Karpas-422 (cell line): ENCODE data around the gene FBXO33. TPM values are rescaled to one million over a fixed set of nuclear protein-coding genes. Genes with fewer than 3 reads are reported as not detected.

Experiments used
- DNase-seq: peaks from one replicate; pipeline ENCODE4 v3.0.0-alpha.2; 2015
- H2AFZ ChIP-seq: fragments of 200-600 bp; sonication (generic); 2 replicates; pipeline ENCODE4 v1.6.1; 2014; ENCODE audit warnings: antibody characterized with exemption, low read length, mixed read lengths
- H3K27ac ChIP-seq: fragments of 200-600 bp; sonication (generic); 2 replicates; pipeline ENCODE4 v1.5.1; 2014; ENCODE audit warnings: mild to moderate bottlenecking, low read length, moderate library complexity
- H3K27me3 ChIP-seq: fragments of 200-600 bp; sonication (generic); 2 replicates; pipeline ENCODE4 v1.6.1; 2014; ENCODE audit warnings: low read length, mixed read lengths
- H3K36me3 ChIP-seq: fragments of 200-600 bp; sonication (generic); 2 replicates; pipeline ENCODE4 v1.6.1; 2014; ENCODE audit warnings: low read length, mixed read lengths; ENCODE audit not compliant: insufficient read depth
- H3K4me1 ChIP-seq: fragments of 200-600 bp; sonication (generic); 2 replicates; pipeline ENCODE4 v1.6.1; 2014; ENCODE audit warnings: mild to moderate bottlenecking, low read length, mixed read lengths
- H3K4me2 ChIP-seq: fragments of 200-600 bp; sonication (generic); 2 replicates; pipeline ENCODE4 v1.6.1; 2014; ENCODE audit warnings: low read length, low read depth, mild to moderate bottlenecking; ENCODE audit not compliant: poor library complexity, severe bottlenecking
- H3K4me3 ChIP-seq: fragments of 200-600 bp; sonication (generic); 2 replicates; pipeline ENCODE4 v1.5.1; 2014; ENCODE audit warnings: mild to moderate bottlenecking, antibody characterized with exemption, low read length, mixed read lengths
- H3K79me2 ChIP-seq: fragments of 200-600 bp; sonication (generic); 2 replicates; pipeline ENCODE4 v1.6.1; 2014; ENCODE audit warnings: mild to moderate bottlenecking, low read length, mixed read lengths
- H3K9ac ChIP-seq: fragments of 200-600 bp; sonication (generic); 2 replicates; pipeline ENCODE4 v1.6.0; 2014; ENCODE audit warnings: low read length
- H3K9me2 ChIP-seq: fragments of 200-600 bp; sonication (generic), shearing (Covaris generic); replicated peaks from 2 replicates; pipeline ENCODE4 v1.6.0; 2014; ENCODE audit warnings: mild to moderate bottlenecking, low read length, moderate library complexity; ENCODE audit not compliant: insufficient read depth
- H3K9me3 ChIP-seq: fragments of 300-700, 200-600 bp; sonication (generic); 2 replicates; pipeline ENCODE4 v1.6.1; 2014; ENCODE audit warnings: low read length, mixed read lengths
- H4K20me1 ChIP-seq: fragments of 200-600 bp; sonication (generic); 2 replicates; pipeline ENCODE4 v1.6.1; 2014; ENCODE audit warnings: mild to moderate bottlenecking, antibody characterized with exemption, low read length, low read depth; ENCODE audit not compliant: insufficient read depth
- total RNA-seq: library from RNA; depleted of rRNA; stranded (reverse); fragments of >200 nt; shearing (Covaris generic); gene quantifications from 2 replicates; pipeline ENCODE4 v1.2.3, GENCODE V29; 2014; ENCODE audit warnings: low replicate concordance

FBXO33 gene
- total RNA-seq, 1 experiment from 2014 or later: 35.3 TPM

DNA sequence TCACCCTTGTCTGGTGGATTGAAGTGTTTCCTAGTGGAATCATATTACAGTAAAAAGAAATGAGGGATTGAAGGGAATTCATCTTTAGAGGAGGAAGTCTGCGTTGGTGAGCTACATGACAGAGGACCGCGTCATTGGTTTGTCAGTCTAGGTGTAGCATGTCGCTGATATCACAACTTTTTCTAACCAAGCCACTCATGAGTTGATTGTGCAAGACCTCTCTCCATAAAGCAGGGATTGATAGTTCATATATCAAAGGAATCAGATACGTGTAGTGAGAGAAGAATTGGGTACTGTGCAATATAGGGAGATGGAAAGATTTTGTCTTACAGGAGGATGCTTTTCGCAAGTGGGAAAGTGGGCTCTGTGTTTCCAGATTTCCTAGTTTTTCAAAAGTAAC, 3.0 kb upstream of the FBXO33 start:
- Histone ChIP-seq H3K27ac (no peak overlapping the region), H3K9ac (no peak overlapping the region), H4K20me1 (no peaks in the 10 kb centered on the region; the same call in 1 of the 2 replicates), H3K9me3 (no peaks in the 10 kb centered on the region), H3K36me3 (no peaks in the 10 kb centered on the region), H3K4me3 (no peak overlapping the region), H3K9me2 (no peaks in the 10 kb centered on the region), H3K4me2 (no peak overlapping the region), H3K79me2 (peaks cover 15% of the 10 kb centered on the region), H3K4me1 (peaks cover 18% of the 10 kb centered on the region), H2AFZ (no peak overlapping the region), H3K27me3 (no peaks in the 10 kb centered on the region)
- DNase-seq: no peak

DNA sequence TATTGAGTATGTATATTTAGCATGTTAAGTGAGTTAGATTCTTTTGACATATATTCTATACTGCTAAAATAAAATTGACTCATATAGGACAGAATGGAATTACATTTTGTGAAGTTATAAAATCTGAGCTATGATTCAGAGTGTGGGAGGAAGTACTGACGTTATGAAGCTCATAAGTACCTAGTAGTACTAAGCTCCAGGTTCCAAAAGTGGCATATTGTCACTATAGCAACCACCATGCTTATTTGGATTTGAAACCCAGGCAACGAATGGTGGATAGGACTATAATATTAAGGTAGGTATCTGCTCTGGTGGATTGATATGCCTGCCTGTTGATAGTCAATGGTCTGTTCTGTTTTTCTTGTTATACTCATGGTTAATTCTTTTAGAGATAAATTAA, 2.2 kb upstream of the FBXO33 start:
- no peaks in the 10 kb centered on the region; the same call in 1 of the 2 replicates for H4K20me1 ChIP-seq
- no peak overlapping the region for H3K27ac ChIP-seq
- peak overlapping the region; percentile 87 for H3K4me2 ChIP-seq
- peak overlapping the region; percentile 70; the same call in 1 of the 2 replicates for H3K4me3 ChIP-seq
- H3K4me1 ChIP-seq: peaks cover 27% of the 10 kb centered on the region
- no peak overlapping the region for H2AFZ ChIP-seq
- peaks cover 23% of the 10 kb centered on the region for H3K79me2 ChIP-seq
- H3K27me3 ChIP-seq: no peaks in the 10 kb centered on the region
- H3K9me2 ChIP-seq: no peaks in the 10 kb centered on the region
- no peaks in the 10 kb centered on the region for H3K36me3 ChIP-seq
- H3K9me3 ChIP-seq: no peaks in the 10 kb centered on the region
- peak; percentile 71 for DNase-seq
- H3K9ac ChIP-seq: no peak overlapping the region

DNA sequence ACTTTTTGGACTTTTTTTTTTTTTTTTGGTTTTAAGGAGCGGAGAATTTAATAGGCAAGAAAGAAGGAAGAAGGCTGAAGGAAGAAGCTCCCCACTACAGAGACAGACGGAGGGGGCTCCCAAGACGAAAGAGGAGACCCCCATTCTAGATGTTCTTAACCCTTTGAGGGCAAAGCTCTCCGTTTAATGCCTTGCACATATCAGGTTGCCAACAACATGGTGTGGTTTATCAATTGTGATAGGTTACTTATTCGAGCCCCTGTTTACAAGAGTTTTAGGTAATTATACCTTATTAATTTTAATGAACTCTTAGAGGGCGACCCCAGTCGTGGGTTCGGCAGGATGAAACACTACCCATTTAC, 1.2 kb upstream of the FBXO33 start:
- Histone ChIP-seq H2AFZ (peak overlapping the region; percentile 90), H3K9me3 (no peaks in the 10 kb centered on the region), H3K27ac (peak overlapping the region; percentile 81), H3K4me2 (peak overlapping the region; percentile 87), H3K9me2 (no peaks in the 10 kb centered on the region), H3K4me1 (peaks cover 36% of the 10 kb centered on the region), H4K20me1 (no peaks in the 10 kb centered on the region; the same call in 1 of the 2 replicates), H3K9ac (peak overlapping the region; percentile 79), H3K4me3 (peak overlapping the region; percentile 70), H3K36me3 (no peaks in the 10 kb centered on the region), H3K27me3 (no peaks in the 10 kb centered on the region), H3K79me2 (peaks cover 33% of the 10 kb centered on the region)
- no peak for DNase-seq

DNA sequence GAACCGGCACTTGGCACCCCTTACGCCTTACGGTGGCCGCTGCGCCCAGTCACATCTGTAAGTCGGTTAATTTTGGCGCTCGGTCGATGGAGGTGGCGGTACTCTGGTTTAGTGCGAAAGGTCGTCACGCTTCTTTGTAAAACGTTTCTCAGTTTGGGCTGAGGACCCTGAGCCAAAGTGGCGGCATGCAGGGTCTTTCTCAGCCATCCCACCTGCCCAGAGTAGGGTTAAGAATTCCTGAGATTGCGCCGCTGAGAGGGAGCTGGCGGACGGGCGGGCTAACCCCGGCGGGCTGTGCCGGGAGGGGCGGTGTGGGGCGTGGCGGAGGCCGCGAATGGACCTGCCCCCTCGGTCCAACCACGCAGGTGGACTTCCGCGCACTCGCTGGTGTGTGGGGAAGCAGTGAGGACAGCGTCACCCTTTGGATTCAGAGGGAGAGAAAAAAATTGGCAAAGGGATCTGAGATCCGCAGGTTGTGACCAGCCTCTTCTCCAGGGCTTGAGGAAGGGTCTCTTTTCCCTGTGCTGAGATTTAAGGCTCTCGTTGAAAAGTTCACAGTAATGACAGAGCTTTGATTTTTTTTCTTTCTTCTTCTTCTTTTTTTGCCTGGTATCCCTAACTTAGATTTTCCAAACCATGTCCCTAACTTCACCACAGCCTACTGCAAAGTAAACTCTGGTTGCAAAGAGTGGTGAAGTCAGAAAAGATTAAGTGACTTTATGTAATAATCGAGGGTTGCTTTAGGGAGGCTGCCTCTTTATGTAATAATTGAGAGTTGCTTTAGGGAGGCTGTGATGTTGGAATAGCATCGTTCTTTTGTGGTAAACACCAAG, 602 bp upstream of the FBXO33 start:
- peak overlapping the region; percentile 87 for H3K4me2 ChIP-seq
- H3K4me1 ChIP-seq: peaks cover 37% of the 10 kb centered on the region
- peak overlapping the region; percentile 81 for H3K27ac ChIP-seq
- H3K36me3 ChIP-seq: no peaks in the 10 kb centered on the region
- peak overlapping the region; percentile 90 for H2AFZ ChIP-seq
- no peaks in the 10 kb centered on the region for H3K27me3 ChIP-seq
- no peaks in the 10 kb centered on the region for H3K9me3 ChIP-seq
- H3K79me2 ChIP-seq: peaks cover 39% of the 10 kb centered on the region
- H3K4me3 ChIP-seq: peak overlapping the region; percentile 70
- peak; percentile 93 for DNase-seq
- H3K9me2 ChIP-seq: no peaks in the 10 kb centered on the region
- H4K20me1 ChIP-seq: no peaks in the 10 kb centered on the region; the same call in 1 of the 2 replicates
- peak overlapping the region; percentile 79 for H3K9ac ChIP-seq

DNA sequence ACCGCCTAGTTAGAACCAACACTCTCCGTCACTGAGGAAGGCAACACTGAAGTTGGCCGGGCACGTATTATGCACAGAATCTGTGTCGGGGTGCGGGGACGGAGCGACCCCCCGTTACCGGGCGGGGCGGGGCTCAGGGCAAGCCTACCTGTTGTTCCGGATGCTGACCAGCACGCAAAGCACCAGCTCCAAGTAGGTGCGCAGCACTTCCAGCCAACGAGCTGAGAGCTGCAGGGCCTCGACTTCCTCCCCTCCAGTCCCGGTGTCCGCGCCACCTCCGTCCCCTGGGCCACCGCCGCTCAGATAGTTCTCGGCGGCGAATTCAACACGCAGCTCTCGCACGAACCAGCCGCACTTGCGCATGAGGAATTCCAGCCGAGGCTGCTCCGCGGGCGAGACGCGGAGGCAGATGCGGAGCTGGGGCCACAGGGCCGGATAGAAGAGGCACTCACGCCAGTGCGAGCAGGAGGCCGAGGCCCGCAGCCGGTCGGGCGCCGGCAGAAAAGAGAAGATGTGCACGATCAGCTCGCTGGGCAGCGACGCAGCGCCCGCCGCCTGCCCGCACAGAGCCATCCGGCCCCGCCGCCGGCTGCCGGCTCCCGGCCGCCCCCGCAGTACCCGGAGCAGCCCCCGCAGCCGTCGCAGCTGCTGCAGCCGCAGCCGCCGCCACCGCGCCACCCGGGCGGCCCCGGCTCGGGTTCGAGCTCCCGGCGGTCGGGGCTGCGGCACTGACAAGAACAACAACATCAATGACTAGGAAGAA, 636 bp downstream of the FBXO33 start:
- Histone ChIP-seq H4K20me1 (no peaks in the 10 kb centered on the region; the same call in 1 of the 2 replicates), H3K4me3 (peak overlapping the region; percentile 89), H2AFZ (peak overlapping the region; percentile 92; the same call in 1 of the 2 replicates), H3K27me3 (no peaks in the 10 kb centered on the region), H3K79me2 (peaks cover 51% of the 10 kb centered on the region), H3K36me3 (no peaks in the 10 kb centered on the region), H3K9me2 (no peaks in the 10 kb centered on the region), H3K9me3 (no peaks in the 10 kb centered on the region), H3K27ac (peak overlapping the region; percentile 87), H3K9ac (peak overlapping the region; percentile 90), H3K4me2 (peak overlapping the region; percentile 78), H3K4me1 (peaks cover 46% of the 10 kb centered on the region)
- DNase-seq: peak; percentile 87

DNA sequence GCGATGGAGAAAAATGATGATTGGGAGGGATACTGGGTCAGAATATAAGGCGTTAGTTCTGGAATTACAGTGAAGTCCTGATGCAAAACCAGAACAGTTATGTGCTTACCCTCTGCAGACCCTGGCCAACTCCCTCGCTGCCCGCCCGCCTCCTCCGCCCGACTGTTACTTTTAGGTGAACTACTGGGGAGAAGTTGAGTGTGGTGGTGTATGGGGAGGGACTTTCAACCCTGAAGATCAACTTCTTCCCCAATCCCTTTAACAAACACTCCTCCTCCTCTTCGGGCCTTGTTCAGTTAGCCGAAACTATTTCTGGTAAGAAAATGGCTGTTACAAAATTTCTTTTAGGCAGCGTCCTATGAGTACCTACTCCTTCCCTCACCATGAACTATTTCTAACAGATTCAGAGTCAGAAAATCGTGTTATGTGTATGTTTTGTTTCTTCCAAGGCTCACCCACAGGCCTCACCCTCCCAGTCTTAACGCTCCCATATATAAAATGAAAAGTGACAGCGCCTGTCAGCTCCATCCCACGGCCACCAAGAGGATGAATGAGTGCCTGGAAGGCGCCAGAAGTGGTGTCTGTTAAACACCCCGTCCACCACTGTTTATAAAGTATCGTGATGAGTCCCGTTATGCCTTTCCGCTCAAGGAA, 1.3 kb downstream of the FBXO33 start:
- no peaks in the 10 kb centered on the region for H3K9me2 ChIP-seq
- H3K4me2 ChIP-seq: peak overlapping the region; percentile 78
- H3K79me2 ChIP-seq: peaks cover 58% of the 10 kb centered on the region
- peak overlapping the region; percentile 90 for H3K9ac ChIP-seq
- no peak overlapping the region for H2AFZ ChIP-seq
- no peaks in the 10 kb centered on the region for H3K27me3 ChIP-seq
- no peaks in the 10 kb centered on the region; the same call in 1 of the 2 replicates for H4K20me1 ChIP-seq
- peak; percentile 66 for DNase-seq
- peaks cover 52% of the 10 kb centered on the region for H3K4me1 ChIP-seq
- H3K4me3 ChIP-seq: peak overlapping the region; percentile 89
- no peaks in the 10 kb centered on the region for H3K36me3 ChIP-seq
- peak overlapping the region; percentile 57 for H3K27ac ChIP-seq
- no peaks in the 10 kb centered on the region for H3K9me3 ChIP-seq

DNA sequence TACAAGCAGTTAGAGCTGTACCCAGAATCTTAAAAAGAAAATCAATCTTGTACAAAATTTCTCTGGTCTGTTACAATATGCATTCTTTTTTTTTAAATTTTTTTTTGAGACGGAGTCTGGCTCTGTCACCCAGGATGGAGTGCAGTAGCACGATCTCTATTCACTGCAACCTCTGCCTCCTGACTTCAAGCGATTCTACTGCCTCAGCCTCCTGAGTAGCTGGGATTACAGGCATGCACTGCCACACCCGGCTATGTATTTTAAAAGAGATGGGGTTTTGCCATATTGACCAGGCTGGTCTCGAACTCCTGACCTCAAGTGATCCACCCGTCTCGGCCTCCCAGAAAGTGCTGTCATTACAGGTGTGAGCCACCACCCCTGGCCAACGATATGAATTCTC, 4.1 kb downstream of the FBXO33 start:
- Histone ChIP-seq H2AFZ (no peak overlapping the region), H3K9me2 (no peaks in the 10 kb centered on the region), H3K4me3 (no peak overlapping the region; the same call in 1 of the 2 replicates), H3K36me3 (no peaks in the 10 kb centered on the region), H3K4me2 (no peak overlapping the region), H3K27ac (no peak overlapping the region), H3K9me3 (no peaks in the 10 kb centered on the region), H4K20me1 (no peaks in the 10 kb centered on the region; the same call in 1 of the 2 replicates), H3K27me3 (no peaks in the 10 kb centered on the region), H3K79me2 (peaks cover 86% of the 10 kb centered on the region), H3K4me1 (peaks cover 58% of the 10 kb centered on the region), H3K9ac (no peak overlapping the region)
- no peak for DNase-seq
